ENCODE measurements around the gene ASB1. TPM values are rescaled to one million over a fixed set of nuclear protein-coding genes. Genes with fewer than 3 reads are reported as not detected.

Gene ASB1
- total RNA-seq, 2 donors from 2014 or later = 6.6 to 9.9 TPM

DNA sequence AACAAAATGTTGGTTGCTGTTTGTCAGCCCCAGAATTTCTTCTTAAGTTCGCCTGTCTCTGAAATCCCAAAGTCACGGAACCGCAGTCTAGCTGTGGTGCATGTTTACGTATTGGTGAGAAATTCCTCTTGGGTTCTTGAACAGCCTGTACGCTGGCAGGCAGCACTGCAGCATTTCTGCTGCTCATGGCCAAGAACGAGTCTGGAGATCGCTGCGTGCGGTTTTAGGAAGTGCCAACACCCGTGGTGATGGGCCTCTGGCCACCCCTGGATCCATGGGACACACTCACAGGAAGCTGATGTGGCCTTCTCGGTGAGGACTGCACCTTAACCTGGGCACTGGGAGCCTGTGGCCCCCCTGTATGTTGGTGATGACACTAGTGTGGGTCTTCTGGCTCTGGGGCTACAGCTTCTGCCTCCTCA, 23.7 kb downstream of the ASB1 start:
- no peaks in the 10 kb centered on the region for H3K4me1 ChIP-seq
- WGBS, 2 donors = 82 to 98% methylated on average over 8 to 11 of the region's 11 CpGs
- intact Hi-C loops (cut with DNase I) = no loop called here
- H3K27ac ChIP-seq = no peak overlapping the region
- no peaks in the 10 kb centered on the region for H3K27me3 ChIP-seq
- H3K36me3 ChIP-seq (replicated peaks in 1 of 2; ENCODE audit: insufficient read depth in 1 of 2, low read depth in 2 of 2) = peaks cover 0 to 22% of the 10 kb centered on the region in 2 donors
- TF ChIP-seq POLR2A (IDR thresholded peaks at IDR 0.05) = no peak
- TF ChIP-seq, protein P1, sequence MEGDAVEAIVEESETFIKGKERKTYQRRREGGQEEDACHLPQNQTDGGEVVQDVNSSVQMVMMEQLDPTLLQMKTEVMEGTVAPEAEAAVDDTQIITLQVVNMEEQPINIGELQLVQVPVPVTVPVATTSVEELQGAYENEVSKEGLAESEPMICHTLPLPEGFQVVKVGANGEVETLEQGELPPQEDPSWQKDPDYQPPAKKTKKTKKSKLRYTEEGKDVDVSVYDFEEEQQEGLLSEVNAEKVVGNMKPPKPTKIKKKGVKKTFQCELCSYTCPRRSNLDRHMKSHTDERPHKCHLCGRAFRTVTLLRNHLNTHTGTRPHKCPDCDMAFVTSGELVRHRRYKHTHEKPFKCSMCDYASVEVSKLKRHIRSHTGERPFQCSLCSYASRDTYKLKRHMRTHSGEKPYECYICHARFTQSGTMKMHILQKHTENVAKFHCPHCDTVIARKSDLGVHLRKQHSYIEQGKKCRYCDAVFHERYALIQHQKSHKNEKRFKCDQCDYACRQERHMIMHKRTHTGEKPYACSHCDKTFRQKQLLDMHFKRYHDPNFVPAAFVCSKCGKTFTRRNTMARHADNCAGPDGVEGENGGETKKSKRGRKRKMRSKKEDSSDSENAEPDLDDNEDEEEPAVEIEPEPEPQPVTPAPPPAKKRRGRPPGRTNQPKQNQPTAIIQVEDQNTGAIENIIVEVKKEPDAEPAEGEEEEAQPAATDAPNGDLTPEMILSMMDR (IDR thresholded peaks at IDR 0.05) = no peak
- DNase-seq (no peak), ATAC-seq (no peak)
- H3K9me3 ChIP-seq = no peaks in the 10 kb centered on the region
- no peak overlapping the region for H3K4me3 ChIP-seq

DNA sequence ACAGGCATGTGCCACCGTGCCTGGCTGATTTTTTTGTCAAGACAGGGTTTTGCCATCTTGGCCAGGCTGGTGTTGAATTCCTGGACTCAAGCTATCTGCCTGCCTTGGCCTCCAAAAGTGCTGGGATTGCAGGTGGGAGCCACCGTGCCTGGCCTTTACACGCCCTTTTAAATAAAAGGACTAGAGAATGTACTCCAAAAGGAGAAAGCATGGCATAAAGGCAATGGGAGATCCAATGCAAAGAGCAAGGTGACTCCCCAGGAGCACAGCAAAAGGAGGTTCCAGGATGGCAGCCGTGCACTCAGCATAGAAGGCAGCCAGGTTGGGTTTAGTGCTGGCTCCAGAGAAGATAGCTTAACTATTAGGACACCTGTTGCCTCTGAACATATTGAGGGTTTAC, 27.1 kb downstream of the ASB1 start:
- ATAC-seq (no peak), DNase-seq (no peak)
- Histone ChIP-seq H3K27ac (no peak overlapping the region), H3K36me3 (replicated peaks in 1 of 2; ENCODE audit: insufficient read depth in 1 of 2, low read depth in 2 of 2) (peaks cover 0 to 5% of the 10 kb centered on the region in 2 donors), H3K4me3 (no peak overlapping the region), H3K9me3 (no peaks in the 10 kb centered on the region), H3K4me1 (no peaks in the 10 kb centered on the region), H3K27me3 (no peaks in the 10 kb centered on the region)
- 92 to 100% methylated on average over 4 of the region's 4 CpGs for WGBS, 2 donors
- intact Hi-C loops (cut with DNase I) = no loop called here
- no peak for TF ChIP-seq POLR2A (IDR thresholded peaks at IDR 0.05)
- TF ChIP-seq, protein P1 (IDR thresholded peaks at IDR 0.05) = no peak

DNA sequence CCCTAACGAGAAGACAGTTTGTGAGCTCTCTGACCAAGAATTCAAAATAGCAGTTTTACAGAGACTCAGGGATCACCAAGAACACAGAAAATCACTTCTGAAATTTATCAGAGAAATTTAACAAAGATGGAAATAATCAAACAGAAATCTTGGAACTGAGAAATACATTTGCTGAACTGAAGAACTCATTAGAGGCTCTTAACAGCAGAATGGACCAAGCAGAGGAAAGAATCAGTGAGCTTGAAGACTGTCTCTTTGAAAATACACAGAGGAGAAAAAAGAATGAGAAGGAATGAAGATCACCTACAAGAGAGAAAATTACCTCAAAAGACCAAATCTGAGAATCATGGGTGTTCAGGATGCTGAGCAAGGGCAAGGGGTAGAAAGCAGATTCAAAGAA, 29.7 kb downstream of the ASB1 start:
- Histone ChIP-seq H3K4me3 (no peak overlapping the region), H3K36me3 (replicated peaks in 1 of 2; ENCODE audit: insufficient read depth in 1 of 2, low read depth in 2 of 2) (no peaks in the 10 kb centered on the region), H3K4me1 (no peaks in the 10 kb centered on the region), H3K27ac (no peak overlapping the region), H3K9me3 (no peaks in the 10 kb centered on the region), H3K27me3 (no peaks in the 10 kb centered on the region)
- DNase-seq (no peak), ATAC-seq (no peak)
- WGBS, 2 donors = 91 to 95% methylated on average over 1 of the region's 1 CpG
- TF ChIP-seq, protein P1 (IDR thresholded peaks at IDR 0.05) = no peak
- TF ChIP-seq POLR2A (IDR thresholded peaks at IDR 0.05) = no peak
- intact Hi-C loops (cut with DNase I) = no loop called here

DNA sequence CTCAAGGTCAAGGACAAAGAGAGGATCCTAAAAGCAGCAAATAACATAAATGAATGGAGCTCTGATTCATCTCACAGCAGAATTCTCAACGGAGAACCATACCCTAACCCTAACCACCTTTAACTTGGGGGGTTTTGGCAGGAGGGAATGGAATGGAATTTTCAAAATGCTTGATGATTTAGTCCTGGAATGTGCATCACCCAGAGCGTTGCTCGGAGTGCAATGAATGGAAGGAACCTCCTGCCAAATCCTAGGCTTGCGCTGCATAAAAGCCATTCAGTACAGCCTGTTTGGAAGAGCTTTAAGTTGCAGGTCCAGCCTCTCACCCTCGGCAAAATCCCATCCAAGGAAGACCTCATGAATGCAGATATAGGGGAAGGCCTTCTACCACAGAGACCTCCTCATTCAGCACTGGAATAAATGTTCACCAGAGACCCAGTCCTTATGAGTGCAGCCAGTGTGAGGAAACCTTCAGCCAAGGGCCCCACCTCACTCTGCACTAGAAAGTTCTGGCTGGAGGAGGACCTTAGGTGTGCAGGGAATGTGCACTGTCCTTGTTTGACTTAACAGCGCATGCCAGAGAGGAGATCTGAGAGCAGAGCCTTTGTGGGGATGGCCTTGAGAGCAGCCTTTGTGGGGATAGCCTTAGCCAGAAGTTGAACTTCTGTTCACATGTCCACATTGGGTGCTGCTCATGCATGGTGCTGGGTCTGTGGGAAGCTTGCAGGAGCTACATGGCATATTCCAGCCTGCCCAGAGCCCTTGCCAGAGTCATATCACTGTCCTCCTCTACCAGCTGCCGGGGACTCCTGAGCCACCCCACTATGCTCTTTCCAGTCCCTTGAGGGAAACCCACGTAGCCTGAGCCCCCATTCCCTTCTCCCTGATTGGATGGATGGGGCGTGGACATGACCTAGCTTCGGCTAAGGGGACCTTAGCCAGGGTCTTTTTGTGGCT, 30.5 kb downstream of the ASB1 start:
- 91% methylated on average over 10 of the region's 10 CpGs for WGBS, 2 donors
- TF ChIP-seq, protein P1 (IDR thresholded peaks at IDR 0.05) = no peak
- no peak for TF ChIP-seq POLR2A (IDR thresholded peaks at IDR 0.05)
- no peak for ATAC-seq
- Histone ChIP-seq H3K4me3 (no peak overlapping the region), H3K27me3 (no peaks in the 10 kb centered on the region), H3K27ac (no peak overlapping the region), H3K4me1 (no peaks in the 10 kb centered on the region), H3K36me3 (replicated peaks in 1 of 2; ENCODE audit: insufficient read depth in 1 of 2, low read depth in 2 of 2) (no peaks in the 10 kb centered on the region), H3K9me3 (no peaks in the 10 kb centered on the region)
- intact Hi-C loops (cut with DNase I) = no loop called here
- no peak for DNase-seq

All from body of pancreas (tissue), 4 donors.